Daoy (cell line): ENCODE measurements around the gene PSPC1. TPM values are rescaled to one million over a fixed set of nuclear protein-coding genes. Genes with fewer than 3 reads are reported as not detected.
"Not testable (repeated sequence)": the region's sequence is repeated elsewhere in the genome, so short reads cannot be mapped to it uniquely, and the experiment has no call there.

Source experiments
- DNase-seq: peaks from one replicate; pipeline ENCODE4 v3.0.0-alpha.2; 2015; ENCODE audit warnings: low read depth
- total RNA-seq: library from RNA; depleted of rRNA; stranded (reverse); fragments of >200 nt; shearing (Covaris generic); gene quantifications from 2 replicates; pipeline ENCODE4 v1.2.3, GENCODE V29; 2014

PSPC1 gene
- total RNA-seq, 1 experiment from 2014 or later = 83.7 TPM

DNA sequence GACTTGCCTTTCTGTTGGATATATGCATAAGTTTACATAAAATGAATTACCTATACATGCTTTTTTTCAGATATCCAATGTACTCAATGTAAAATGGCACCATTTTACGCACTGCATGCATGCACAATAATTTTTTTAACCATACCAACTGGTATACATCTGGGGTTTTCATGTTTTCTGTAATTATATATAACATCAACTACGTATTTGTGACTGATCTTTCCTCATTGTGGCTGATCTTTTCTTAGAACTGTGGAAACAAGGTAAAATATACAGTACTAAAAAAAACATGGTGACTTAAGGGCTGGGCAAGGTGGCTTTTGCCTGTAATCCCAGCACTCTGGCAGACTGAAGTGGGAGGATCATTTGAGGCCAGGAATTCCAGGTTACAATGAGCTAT is 18.5 kb downstream of the PSPC1 start:
- no peak for DNase-seq

DNA sequence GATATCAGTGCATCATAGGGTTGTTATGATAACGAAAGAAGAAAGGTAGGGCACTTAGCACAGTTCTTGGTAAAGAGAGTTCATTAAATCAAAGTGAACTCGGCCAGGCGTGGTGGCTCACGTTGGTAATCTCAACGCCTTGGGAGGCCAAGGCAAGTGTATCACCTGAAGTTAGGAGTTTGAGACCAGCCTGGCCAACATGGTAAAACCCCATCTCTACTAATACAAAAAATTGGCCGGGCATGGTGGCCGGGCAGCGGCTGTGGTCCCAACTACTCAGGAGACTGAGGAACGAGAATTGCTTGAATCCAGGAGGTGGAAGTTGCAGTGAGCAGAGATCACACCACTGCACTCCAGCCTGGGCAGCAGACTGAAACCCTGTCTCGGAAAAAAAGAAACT is 19.1 kb downstream of the PSPC1 start:
- no peak for DNase-seq

DNA sequence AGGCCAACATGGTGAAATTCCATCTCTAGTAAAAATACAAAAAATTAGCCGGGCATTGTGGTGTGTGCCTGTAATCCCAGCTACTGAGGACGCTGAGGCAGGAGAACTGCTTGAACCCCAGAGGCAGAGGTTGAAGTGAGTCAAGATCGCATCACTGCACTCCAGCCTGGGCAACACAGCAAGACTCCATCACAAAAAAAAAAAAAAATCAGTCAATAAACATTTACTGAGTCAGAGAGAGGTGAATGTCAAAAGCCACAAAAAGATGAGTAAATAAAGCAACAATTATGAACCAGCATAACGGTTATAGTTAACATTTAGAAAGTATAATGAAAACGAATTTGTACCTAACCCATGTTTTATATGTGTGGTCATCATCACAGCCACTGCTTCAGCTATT is 23.1 kb downstream of the PSPC1 start:
- DNase-seq = no peak

DNA sequence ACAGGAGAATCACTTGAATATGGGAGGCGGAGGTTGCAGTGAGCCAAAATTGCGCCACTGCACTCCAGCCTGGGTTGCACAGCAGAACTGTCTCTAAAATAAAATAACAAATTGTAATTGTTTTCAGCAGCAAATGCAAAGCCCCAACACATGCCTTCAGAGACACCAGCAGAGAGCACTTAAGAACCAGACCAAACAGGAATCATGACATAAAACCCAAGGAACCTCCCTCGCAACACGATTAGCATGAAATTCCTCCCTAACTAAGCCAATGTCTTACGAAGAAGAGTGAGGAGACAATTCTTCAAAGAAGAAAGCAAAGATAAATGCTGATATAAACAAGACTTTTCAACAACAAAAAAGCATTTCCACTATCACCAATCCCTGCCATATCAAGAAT is 40.1 kb downstream of the PSPC1 start:
- no peak for DNase-seq

DNA sequence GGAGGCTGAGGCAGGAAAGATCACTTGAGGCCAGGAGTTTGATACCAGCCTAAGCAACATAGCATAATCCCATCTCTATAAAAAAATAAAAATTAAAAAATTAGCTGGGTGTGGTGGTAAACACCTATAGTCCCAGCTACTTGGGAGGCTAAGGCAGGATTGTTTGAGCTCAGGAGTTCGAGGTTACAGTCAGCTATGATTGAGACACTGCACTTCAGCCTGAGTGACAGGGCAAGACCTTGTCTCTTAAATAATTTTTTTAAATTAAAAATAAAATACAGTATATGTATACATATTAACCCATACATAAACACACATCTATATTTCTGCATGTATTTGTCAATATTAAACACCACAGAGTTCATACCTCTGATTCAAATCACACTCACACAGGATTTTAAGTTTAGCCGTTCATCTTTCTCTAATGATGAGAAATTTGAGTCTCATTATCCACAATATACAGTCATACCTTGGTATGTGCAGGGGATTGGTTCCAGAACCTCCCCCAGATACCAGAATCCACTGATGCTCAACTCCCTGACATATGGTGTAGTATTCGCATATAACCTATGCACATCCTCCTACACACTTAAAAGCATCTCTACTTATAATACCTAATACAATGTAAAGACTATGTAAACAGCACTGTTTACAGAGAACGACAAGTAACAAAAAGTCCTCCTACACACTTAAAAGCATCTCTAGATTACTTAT is 44.7 kb downstream of the PSPC1 start:
- no peak for DNase-seq

DNA sequence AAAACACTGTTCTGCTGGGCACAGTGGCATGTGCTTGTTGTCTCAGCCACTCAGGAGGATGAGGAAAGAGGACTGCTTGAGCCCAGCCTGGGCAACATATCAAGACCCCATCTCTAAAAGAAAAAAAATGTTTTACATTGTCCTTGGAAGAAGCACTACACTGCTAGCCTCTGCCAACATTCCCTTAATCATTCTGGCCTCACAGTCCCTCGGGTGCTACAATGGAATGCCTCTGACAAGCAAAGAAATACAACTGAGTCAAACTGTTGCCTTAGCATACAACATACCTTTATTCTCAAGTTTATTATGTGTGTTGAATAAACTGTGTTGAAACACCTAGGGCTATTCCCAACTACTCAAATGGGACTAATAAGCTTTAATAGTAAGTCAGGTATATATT is 56.1 kb downstream of the PSPC1 start:
- DNase-seq = no peak

- DNase-seq = no peak
Observed at GRCh38 chr13:19725320-19725719, 57.4 kb downstream of the PSPC1 start.

DNA sequence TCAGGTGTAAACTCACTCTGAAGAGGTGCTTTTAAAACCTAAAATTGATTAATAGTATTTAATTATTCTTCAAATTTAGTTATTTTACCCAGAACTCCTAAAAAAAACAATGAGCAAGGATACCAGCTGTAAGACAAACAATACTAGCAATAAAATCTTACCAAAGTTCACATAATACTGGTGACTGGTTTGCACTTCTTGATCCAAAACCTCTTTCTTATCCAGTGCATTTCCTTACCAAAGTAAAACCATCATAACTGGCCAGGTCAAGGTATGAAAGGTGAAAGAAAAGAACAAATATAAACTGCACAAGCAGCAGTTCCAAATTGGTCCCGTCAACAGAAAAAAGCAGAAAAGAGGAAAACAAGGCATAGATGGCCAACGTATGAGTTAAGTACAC is 62.7 kb downstream of the PSPC1 start:
- DNase-seq = no peak

- peak; percentile 44 for DNase-seq
Observed at GRCh38 chr13:19713186-19713965, 69.4 kb downstream of the PSPC1 start.

DNA sequence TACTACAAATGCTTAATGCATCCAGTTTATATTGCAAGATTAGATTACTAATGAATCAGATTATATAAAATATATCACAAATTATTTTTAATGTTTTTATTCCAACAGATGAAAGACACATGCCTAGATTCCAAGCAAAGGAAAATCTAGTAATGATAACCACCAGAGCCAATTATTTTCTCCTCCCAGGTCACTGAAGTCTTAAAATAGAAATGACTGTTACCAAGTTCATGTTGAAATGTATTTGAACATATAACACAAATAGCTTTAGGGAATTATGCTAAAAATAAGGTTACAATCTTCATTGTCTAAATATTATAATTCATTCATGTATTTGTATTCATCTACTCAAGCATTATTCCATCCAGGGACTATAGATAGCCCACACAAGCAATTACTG is 73.0 kb downstream of the PSPC1 start:
- not testable (repeated sequence) for DNase-seq

DNA sequence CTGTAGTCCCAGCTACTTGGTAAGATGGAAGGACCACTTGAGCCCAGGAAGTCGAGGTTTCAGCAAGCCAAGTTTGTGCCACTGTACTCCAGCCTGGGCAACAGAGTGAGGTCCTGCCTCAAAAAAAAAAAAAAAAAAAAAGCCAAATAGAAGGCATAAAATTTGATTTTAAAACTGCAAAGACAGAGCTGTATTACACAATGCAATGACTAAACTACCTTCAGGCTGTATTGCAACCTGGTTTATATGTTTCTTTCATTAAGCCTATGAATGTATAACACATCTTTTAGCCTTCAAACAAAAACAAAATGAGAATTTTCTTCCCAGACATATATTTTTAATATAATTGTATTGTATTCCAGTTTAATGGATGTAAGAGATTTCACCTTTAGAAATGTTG is 73.7 kb downstream of the PSPC1 start:
- DNase-seq = not testable (repeated sequence)

DNA sequence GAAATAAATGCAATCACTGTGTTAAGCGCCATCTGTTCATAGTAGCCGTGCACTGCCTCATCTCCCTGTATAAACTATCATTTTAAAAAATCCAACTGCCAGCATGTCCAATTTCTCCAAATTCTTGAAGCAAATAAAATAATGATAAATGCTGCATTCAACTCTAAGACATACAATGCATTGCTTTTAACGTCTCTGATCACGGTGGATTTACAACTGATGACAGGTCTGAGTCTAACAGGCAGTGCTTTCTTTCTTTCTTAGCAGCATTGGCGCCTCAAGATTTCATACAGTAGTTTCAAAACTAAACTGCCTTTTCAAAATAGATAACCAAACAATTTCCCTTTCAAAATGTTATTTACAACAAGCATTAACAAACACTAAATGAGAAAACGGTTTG is 78.5 kb downstream of the PSPC1 start:
- DNase-seq = not testable (repeated sequence)

GRCh38 chr13:19701619-19702018 is 81.1 kb downstream of the PSPC1 start:
- DNase-seq = not testable (repeated sequence)

GRCh38 chr13:19700963-19701362 is 81.8 kb downstream of the PSPC1 start:
- DNase-seq = not testable (repeated sequence)

DNA sequence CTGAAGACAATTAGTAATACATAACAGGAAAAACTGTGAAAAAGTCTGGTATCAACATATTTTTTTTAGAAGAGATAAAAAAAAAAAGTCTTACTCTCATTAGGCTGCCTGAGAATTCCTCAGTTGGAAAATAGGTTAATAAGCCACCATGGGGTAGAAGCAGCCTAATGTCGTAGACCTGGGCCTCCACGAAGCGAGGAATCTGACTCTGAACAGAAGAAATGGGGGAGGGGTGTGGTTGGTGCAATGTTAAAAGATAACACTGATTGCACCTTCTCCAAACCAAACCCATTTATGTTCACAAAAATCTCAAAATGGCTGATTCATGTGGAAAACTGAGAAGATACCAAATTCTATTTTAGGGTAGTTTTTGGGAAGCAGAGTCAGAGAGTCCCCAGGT is 86.9 kb downstream of the PSPC1 start:
- no peak for DNase-seq

- DNase-seq = no peak
Observed at GRCh38 chr13:19695428-19695827, 87.3 kb downstream of the PSPC1 start.

DNA sequence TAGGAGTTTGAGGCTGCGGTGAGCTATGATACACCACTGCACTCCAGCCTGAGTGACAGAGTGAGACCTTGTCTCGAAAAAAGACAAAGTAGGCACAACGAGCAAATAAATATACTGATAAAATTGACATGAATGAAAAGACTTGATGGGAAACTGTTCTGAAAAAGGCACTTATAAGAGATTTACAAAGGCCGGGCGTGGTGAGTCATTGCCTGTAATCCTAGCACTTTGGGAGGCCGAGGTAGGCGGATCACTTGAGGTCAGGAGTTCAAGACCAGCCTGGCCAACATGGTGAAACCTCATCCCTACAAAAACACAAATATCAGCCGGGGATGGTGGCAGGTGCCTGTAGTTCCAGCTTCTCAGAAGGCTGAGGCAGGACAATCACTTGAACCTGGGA is 91.3 kb downstream of the PSPC1 start:
- peak; percentile 31 for DNase-seq

DNA sequence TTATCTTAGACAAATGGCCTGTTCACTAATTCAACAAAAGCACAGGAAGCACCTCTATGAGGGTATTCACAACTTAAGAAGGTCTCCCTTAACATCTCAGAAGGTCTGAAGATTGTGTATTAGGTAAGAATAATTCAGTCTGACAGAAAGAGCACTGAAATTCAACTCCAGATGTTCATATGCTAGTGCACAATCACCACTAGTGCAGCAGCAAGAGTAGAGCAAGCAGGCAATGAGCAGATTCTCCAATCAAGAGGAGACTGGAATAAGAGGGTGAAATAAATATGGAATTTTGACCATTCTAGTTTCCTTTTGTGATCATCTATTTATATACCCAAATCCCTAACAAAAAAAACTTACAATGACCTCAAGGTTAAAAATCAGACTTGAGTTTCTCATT is 97.3 kb downstream of the PSPC1 start:
- no peak for DNase-seq

- DNase-seq = no peak
Observed at GRCh38 chr13:19685034-19685433, 97.7 kb downstream of the PSPC1 start.

- DNase-seq = no peak
Observed at GRCh38 chr13:19681517-19681916, 101.2 kb downstream of the PSPC1 start.

- DNase-seq = no peak
Observed at GRCh38 chr13:19680751-19681150, 102.0 kb downstream of the PSPC1 start.

DNA sequence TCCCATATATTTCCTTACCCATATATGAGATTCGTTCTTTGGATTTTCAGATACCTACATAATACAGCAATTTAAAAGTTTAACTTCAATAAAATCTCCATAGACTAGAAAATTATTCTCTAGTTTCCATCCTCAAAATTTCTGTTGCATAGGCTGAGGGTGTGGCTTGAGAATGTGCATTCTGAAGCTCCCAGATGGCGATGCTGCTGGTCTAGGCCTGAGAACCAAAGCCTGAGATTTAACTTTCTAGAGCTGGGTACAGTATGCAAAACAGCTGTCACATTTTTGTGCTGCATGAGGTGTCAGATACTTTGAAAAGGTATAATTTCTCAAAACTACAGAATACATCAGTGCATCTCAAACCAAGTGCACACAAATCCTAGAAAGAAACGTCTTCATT is 106.6 kb downstream of the PSPC1 start:
- DNase-seq = no peak

DNA sequence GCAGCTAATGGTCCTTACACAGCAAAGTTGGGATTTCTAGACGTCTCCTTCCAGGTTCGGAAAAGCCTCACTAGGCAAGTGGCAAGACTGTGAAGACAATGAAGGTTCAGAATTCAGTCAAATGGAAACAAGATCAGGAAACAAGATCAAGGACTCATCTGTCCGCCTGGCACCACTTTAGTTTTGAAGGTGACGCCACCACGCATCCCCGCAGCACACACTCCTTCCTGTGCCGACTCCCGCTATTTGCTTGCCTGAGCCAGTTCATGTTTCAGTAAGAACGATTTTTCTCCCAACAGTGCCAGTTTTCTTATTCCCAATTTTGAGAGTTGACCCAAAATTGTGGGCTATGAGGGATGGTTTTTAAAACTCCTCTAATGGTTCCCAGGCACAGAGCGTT is 107.8 kb downstream of the PSPC1 start:
- DNase-seq = no peak
